Sigmoid colon (tissue), 7 donors: ENCODE measurements around the gene ENOX2. TPM values are rescaled to one million over a fixed set of nuclear protein-coding genes. Genes with fewer than 3 reads are reported as not detected.

Source experiments
- DNase-seq: peaks from one replicate; pipeline ENCODE4 v3.0.0-alpha.2; 2019
- H3K27ac ChIP-seq, 4 donors: fragments of 200-600 bp; sonication (generic); one replicate each; pipeline ENCODE4 v1.5.1; 2016 to 2019; ENCODE audit warnings: mild to moderate bottlenecking in 1 of 4
- H3K27me3 ChIP-seq, 3 donors: fragments of 200-600 bp; sonication (generic); one replicate each; pipeline ENCODE4 v1.5.1; 2019; ENCODE audit warnings: mild to moderate bottlenecking in 1 of 3
- H3K36me3 ChIP-seq, 4 donors: fragments of 200-600 bp; sonication (generic); one replicate each; pipeline ENCODE4 v1.5.1; 2016 to 2019
- H3K4me1 ChIP-seq, 4 donors: fragments of 200-600 bp; sonication (generic); one replicate each; pipeline ENCODE4 v1.5.1; 2017 to 2019
- H3K4me3 ChIP-seq, 4 donors: fragments of 200-600 bp; sonication (generic); one replicate each; pipeline ENCODE4 v1.5.1; 2017 to 2019; ENCODE audit warnings: mild to moderate bottlenecking in 2 of 4, moderate library complexity in 1 of 4
- H3K9me3 ChIP-seq, 4 donors: fragments of 200-600 bp in 3 of 4; sonication (generic) in 3 of 4; one replicate each; pipeline versions ENCODE4 v1.5.1 to v1.6.1; 2013 to 2019
- EP300 ChIP-seq, 4 donors: sonication (generic); formaldehyde crosslinking; IDR thresholded peaks; one replicate each; pipeline ENCODE4 v1.6.1; 2017; ENCODE audit warnings: antibody characterized with exemption in 4 of 4
- POLR2A ChIP-seq, 2 donors: fragments of 450-650 bp; IDR thresholded peaks; one replicate each; pipeline ENCODE4 v1.6.1; 2016; ENCODE audit warnings: antibody characterized with exemption in 2 of 2, mild to moderate bottlenecking in 2 of 2, moderate library complexity in 2 of 2
- POLR2AphosphoS5 ChIP-seq, 4 donors: sonication (generic); formaldehyde crosslinking; IDR thresholded peaks; one replicate each; pipeline ENCODE4 v1.6.1; 2017; ENCODE audit warnings: antibody characterized with exemption in 4 of 4
- WGBS, 2 donors: extraction: QIAGEN DNeasy Blood & Tissue Kit; methylation state at CpG; one replicate each; pipeline ENCODE4 v1.1.7; 2013; 5-methylcytosine and 5-hydroxymethylcytosine counted together
- intact Hi-C: fragments of 100-400 bp; cut with DNase I; formaldehyde crosslinking; loops from one replicate; pipeline ENCODE4 v1.15.1; 2023
- polyA plus RNA-seq, 3 donors: library from polyadenylated mRNA; stranded (reverse); fragments of 200-250 nt; gene quantifications; one replicate each; pipeline ENCODE4 v1.2.3, GENCODE V29; 2013
- total RNA-seq, 4 donors: library from RNA; depleted of rRNA; stranded (reverse); fragments of >200 nt; gene quantifications; one replicate each; pipeline ENCODE4 v1.1.0, GENCODE V29; 2016
- TF ChIP-seq, protein P1 (sequence below), 4 experiments: fragments of 450-650 bp in 3 of 4; fragments of 200-600 bp in 1 of 4; IDR thresholded peaks; one replicate each; pipeline ENCODE4 v1.5.1; 2016 to 2019; ENCODE audit warnings: antibody characterized with exemption in 4 of 4, mild to moderate bottlenecking in 3 of 4, moderate library complexity in 2 of 4
- donor health status: healthy with polysubstance abuse.
- donor health status: Bipolar disorder and iron deficiency.
- donor health status: healthy.

The ENOX2 gene
- total and polyA plus RNA-seq, 7 donors: 2.4 to 28.9 (median 18.8) TPM

DNA sequence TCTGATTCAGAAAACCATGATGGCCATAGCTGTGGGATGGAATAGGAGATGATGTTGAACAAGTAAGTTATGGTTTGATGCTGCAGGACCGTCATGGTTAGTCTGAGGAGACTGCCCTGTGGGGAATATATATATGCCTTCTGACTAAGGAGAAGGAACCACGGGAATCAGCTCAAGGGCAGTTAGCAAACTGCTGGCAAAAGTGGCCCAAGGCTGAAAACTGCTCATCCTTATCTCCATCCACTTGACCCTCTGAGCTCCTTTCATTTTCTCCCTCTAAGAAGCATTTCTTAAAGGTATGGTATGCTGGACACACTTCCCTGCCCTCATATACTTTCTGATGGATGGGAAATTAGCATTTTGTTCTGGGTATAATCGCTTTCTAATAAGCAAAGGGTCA, 161.9 kb downstream of the ENOX2 start:
- Histone ChIP-seq H3K27ac (no peak overlapping the region), H3K27me3 (no peaks in the 10 kb centered on the region), H3K9me3 (no peaks in the 10 kb centered on the region), H3K36me3 (no peaks in the 10 kb centered on the region), H3K4me3 (no peak overlapping the region), H3K4me1 (no peaks in the 10 kb centered on the region)
- TF ChIP-seq, protein P1, sequence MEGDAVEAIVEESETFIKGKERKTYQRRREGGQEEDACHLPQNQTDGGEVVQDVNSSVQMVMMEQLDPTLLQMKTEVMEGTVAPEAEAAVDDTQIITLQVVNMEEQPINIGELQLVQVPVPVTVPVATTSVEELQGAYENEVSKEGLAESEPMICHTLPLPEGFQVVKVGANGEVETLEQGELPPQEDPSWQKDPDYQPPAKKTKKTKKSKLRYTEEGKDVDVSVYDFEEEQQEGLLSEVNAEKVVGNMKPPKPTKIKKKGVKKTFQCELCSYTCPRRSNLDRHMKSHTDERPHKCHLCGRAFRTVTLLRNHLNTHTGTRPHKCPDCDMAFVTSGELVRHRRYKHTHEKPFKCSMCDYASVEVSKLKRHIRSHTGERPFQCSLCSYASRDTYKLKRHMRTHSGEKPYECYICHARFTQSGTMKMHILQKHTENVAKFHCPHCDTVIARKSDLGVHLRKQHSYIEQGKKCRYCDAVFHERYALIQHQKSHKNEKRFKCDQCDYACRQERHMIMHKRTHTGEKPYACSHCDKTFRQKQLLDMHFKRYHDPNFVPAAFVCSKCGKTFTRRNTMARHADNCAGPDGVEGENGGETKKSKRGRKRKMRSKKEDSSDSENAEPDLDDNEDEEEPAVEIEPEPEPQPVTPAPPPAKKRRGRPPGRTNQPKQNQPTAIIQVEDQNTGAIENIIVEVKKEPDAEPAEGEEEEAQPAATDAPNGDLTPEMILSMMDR (IDR thresholded peaks at IDR 0.05): no peak
- TF ChIP-seq POLR2A (IDR thresholded peaks at IDR 0.05): no peak
- TF ChIP-seq EP300 (IDR thresholded peaks at IDR 0.05): no peak
- TF ChIP-seq POLR2AphosphoS5 (IDR thresholded peaks at IDR 0.05): no peak
- DNase-seq: no peak
- 90 to 91% methylated on average over 3 of the region's 3 CpGs for WGBS, 2 donors
- intact Hi-C loops: no loop called here

DNA sequence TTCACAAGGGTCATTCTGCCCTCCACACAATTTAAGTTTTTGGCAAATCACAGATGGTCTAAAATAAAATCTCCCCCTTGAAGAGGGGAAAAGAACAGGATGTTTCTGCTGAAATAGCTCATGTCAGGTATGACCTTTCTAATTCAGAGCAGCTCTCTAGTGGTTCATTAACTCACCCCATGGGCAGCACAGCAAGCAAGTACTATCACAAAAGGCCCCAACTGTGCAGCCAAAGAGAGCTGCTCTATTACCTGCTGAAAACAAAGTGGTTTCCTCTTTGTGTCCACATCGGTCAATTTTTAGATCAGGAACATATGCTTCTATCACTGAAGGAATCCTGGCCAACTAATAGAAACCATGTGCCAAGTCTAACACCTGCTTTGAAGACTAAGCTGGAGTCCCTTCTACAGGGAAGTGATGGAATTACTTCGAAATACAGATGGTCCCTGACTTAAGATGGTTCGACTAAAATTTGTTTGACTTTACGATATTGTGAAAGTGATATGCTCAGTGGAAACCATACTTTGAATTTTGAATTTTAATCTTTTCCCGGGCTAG, 164.3 kb downstream of the ENOX2 start:
- intact Hi-C loops: no loop called here
- 91 to 96% methylated on average over 5 of the region's 5 CpGs for WGBS, 2 donors
- Histone ChIP-seq H3K4me3 (no peak overlapping the region), H3K4me1 (no peaks in the 10 kb centered on the region), H3K27me3 (no peaks in the 10 kb centered on the region), H3K9me3 (no peaks in the 10 kb centered on the region), H3K27ac (no peak overlapping the region), H3K36me3 (no peaks in the 10 kb centered on the region)
- TF ChIP-seq EP300 (IDR thresholded peaks at IDR 0.05) (no peak), POLR2A (IDR thresholded peaks at IDR 0.05) (no peak), POLR2AphosphoS5 (IDR thresholded peaks at IDR 0.05) (no peak)
- TF ChIP-seq, protein P1 (IDR thresholded peaks at IDR 0.05): no peak
- no peak for DNase-seq

DNA sequence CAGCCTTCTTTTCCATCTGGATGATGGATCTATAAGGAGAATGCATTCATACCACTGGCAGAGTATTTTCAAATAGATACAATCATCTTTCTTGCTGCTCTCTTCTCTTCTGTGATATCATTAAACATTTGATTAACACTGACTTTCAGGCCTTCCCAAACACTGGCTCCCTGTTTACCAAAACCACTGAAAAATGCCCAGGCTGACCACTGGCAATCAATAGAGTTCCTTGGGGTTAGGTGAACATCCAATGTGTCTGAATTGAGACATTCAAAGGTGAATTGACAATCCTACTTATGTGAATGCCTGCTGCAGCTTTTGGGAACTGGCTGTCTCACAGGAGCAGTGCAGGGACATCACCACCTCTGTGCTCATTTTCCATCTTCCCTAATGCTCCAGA, 168.3 kb downstream of the ENOX2 start:
- no peak for DNase-seq
- intact Hi-C loops: no loop called here
- H3K4me3 ChIP-seq: no peak overlapping the region
- H3K4me1 ChIP-seq: no peaks in the 10 kb centered on the region
- H3K36me3 ChIP-seq: no peaks in the 10 kb centered on the region
- no peaks in the 10 kb centered on the region for H3K27me3 ChIP-seq
- TF ChIP-seq EP300 (IDR thresholded peaks at IDR 0.05) (no peak), POLR2A (IDR thresholded peaks at IDR 0.05) (no peak), POLR2AphosphoS5 (IDR thresholded peaks at IDR 0.05) (no peak)
- TF ChIP-seq, protein P1 (IDR thresholded peaks at IDR 0.05): no peak
- H3K27ac ChIP-seq: no peak overlapping the region
- H3K9me3 ChIP-seq: peaks cover 0 to 1% (median 0%) of the 10 kb centered on the region in 4 donors

DNA sequence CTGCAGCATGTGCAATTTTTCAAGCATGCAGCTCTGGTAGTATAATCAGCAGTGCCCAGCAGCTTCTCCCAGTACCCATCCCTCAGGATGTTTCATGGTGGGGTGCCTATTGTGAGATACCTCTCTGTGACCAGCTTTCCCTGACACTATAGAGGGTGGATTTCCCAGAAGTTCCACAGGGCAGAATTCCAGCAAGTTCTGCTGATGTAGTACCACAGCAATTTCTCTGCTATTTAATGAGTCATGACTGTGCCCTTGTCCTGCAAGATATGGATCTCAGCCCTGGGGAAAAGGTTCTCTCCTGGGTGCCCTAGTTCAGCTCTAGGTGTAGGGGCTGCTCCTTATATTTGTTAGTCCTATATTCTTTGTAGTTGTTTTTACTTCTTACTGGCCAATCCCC, 174.8 kb downstream of the ENOX2 start:
- H3K36me3 ChIP-seq: no peaks in the 10 kb centered on the region
- no peak for DNase-seq
- intact Hi-C loops: no loop called here
- peaks cover 0 to 6% (median under 1%) of the 10 kb centered on the region in 4 donors for H3K9me3 ChIP-seq
- H3K27me3 ChIP-seq: no peaks in the 10 kb centered on the region
- H3K27ac ChIP-seq: no peak overlapping the region
- H3K4me3 ChIP-seq: no peak overlapping the region
- H3K4me1 ChIP-seq: no peaks in the 10 kb centered on the region
- TF ChIP-seq POLR2A (IDR thresholded peaks at IDR 0.05): no peak
- TF ChIP-seq, protein P1 (IDR thresholded peaks at IDR 0.05): no peak
- TF ChIP-seq POLR2AphosphoS5 (IDR thresholded peaks at IDR 0.05): no peak

DNA sequence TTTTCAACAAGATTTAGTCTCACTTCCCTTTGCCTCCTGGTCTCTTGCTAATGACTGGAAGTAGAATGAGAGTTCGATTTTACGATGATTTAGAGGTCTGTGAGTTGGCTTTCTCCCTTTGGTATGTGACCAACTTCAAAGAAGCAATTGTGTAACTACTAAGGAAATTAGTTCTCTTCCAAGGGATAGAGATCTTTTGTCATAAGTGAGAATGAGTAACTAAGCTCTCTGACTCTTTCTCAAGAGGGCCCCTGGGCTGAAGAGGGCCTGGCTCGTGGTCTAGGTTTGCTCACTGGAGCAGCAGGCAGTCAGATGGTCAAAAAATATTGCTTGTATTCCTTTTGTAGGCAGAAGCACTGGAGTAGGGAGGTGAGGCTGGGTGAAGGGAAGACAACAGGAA, 176.3 kb downstream of the ENOX2 start:
- H3K27me3 ChIP-seq: no peaks in the 10 kb centered on the region
- TF ChIP-seq, protein P1 (IDR thresholded peaks at IDR 0.05): no peak
- TF ChIP-seq POLR2A (IDR thresholded peaks at IDR 0.05) (no peak), EP300 (IDR thresholded peaks at IDR 0.05) (no peak), POLR2AphosphoS5 (IDR thresholded peaks at IDR 0.05) (no peak)
- intact Hi-C loops: no loop called here
- H3K27ac ChIP-seq: no peak overlapping the region
- peaks cover 0 to 6% (median 0%) of the 10 kb centered on the region in 4 donors for H3K9me3 ChIP-seq
- 86 to 93% methylated on average over 3 of the region's 3 CpGs for WGBS, 2 donors
- no peaks in the 10 kb centered on the region for H3K4me1 ChIP-seq
- H3K4me3 ChIP-seq: no peak overlapping the region
- no peak for DNase-seq
- H3K36me3 ChIP-seq: no peaks in the 10 kb centered on the region
